Left kidney (tissue), 2 donors: ENCODE measurements around the gene OSBP2. TPM values are rescaled to one million over a fixed set of nuclear protein-coding genes. Genes with fewer than 3 reads are reported as not detected.

Experiments
- DNase-seq: peaks from one replicate; pipeline ENCODE4 v3.0.0-alpha.2; 2013
- polyA plus RNA-seq: library from polyadenylated mRNA; unstranded; fragments of 120-200 nt; gene quantifications from one replicate; pipeline ENCODE4 v1.2.1, GENCODE V29; 2013; ENCODE audit not compliant: insufficient read length

The OSBP2 gene
- polyA plus RNA-seq, 1 donor, result 5.5 TPM

DNA sequence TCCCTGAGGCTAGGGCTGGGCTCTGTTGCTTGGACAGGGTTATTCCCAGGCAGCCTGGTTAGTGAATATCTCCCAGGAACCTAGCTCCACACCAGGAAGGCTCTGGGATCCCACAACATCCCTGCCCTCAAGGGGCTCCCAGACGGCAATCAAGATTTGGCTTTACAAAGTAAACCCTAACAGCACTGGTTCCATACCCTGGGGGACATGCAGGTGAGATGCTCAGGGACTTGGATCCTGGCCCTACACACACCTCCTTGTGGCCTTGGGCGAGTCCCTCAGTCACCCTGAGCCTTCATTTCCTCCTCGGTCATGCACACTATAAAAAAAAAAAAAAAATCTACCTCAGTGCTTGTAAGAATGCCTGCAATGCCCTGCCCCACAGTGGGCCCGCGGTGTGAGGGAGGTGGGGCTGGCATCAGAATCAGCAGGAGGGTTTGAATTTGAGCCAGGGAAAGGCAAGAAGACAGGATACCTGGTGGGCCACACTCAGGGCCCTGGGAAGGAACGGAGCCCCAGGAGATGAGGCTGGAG, 187.6 kb downstream of the OSBP2 start:
- DNase-seq, result no peak

DNA sequence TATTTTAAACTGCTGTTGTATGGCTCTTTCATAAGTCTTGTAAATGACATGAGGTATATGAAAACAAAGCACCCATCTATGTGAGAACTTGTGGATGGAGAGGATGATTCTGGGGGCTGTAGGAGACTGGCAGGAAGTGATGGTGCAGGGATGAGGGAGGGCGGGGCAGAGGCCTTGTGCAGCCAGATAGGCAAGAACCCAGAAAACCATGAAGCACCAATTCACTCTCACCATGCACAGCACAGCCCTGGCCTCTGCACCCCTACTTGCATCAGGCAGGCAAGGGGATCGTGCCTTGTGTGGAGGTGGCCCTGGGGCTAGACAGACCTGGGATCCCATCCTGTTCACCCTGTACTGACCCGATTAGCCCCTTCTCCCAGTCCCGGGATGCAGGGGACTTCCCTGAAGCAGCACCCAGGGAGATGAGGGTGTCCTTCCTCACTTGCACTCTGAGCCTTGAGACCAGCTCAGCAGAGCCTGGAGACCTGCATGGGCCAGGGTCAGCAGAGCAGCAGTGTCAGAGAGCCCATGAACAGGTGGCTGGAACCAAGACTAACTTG, 188.4 kb downstream of the OSBP2 start:
- DNase-seq, result no peak

DNA sequence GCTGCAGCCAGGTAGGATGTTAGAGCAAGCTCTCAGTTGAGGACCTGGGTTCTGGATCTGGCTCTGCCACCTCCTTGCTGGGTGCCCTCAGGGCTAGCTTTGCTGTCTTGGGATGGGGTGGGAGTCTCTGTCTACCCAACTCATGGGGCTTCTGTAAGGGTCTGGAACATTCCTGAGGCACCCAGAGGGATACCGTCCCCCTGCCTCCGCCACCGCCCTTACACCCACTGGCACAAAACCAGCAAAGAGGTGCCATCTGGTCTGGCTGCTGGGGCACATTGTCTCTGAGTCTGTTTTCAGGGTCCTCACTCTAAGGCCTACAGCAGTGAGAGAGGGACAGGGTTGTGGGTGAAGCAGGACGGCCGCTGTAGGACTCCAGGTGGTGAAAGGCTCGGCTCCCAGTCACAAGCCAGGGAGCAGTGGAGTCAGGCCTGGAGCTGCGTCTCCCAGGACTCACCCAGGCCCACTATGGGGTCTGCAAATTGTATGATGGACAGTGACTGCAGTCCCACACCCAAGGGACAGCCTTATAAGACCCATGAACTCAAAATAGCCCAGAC, 189.0 kb downstream of the OSBP2 start:
- DNase-seq, result no peak

DNA sequence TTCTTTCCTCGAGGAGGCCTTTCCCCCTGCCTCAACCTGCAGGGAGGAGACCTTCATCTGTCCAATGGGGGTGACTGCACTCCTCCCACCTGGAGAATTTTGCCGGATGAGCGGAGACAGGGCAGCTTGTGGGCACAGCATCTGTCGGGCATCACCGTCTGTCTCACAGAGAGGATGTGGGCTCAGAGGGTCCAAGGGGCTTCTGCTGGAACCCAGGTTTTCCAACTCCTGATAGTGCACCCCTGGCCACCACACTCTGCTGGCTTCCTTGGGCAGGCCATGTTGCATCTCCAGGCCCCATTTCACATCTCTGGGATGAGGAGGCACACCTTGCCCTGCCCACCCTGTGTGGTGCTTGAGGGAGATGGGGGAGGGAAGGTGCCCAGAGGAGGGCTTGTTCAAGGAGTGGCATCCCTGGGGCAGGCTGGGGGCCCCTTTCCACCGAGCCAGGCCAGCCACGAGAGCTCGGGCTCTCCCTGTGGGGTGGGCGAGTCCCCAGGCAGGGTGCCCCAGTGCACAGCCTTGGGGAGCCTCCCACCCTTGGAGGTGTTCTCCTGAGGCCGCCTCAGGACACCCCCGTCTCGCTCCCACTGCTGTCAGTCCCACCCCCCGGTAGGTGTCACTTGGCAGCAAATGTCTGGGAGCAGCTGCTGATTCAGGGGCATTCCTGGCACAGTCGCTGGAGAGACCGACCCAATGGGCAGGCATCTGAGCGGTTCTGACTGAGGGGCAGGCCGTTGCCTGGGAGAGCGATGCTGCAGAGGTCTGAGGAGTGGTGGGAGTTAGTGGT, 189.7 kb downstream of the OSBP2 start:
- no peak for DNase-seq

DNA sequence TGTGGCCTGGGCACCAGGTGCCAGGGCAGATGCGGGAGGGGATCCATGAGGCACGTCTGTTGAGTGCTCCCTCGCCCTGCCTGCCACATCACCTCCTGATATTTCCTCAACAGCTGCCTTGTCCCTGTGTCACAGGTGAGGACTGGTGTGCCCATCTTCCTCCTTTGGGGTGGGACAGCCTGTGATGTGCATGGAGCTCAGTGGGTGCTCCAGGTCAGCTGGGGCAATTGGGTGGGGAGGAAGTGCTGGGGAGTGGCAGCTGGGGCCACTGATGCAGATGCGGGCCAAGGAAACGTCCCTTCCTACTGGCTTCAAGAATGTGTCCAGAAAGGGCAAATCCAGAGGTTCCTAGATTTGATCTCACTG, 190.3 kb downstream of the OSBP2 start:
- DNase-seq, result no peak

DNA sequence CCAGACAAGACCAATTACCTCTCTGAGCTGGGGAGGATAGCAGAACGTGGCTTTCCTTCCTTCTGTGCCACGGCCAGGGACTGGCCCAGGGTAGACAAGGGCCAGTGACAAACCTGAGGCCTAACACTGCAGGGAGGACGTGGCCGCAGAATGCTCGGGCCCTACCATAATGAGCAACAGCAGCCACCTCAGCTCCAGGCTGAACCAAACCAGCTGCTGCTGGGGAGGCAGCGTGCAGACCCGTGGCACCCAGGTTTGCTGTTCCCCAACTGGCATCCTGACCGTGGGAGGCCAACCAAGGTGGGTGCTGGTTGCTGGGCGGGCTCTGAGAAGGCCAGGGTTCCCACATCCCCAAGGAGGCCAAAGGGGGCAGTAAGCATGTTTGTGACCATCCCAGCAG, 190.9 kb downstream of the OSBP2 start:
- no peak for DNase-seq

DNA sequence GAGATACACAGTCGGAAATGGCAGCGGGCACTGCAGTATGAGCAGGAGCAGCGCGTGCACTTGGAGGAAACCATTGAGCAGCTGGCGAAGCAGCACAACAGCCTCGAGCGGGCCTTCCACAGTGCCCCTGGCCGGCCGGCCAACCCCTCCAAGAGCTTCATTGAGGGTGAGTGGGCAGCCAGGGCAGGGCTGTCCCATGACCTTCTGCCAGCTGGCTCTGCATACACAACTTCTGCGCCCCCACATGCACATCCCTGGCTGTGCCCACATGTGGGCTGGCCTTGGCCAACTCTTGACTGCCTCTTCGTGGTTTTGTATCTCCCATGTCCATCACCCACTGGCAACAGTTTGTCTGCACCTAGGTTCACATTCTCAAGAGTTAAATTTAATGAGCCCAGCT, 192.8 kb downstream of the OSBP2 start:
- DNase-seq, result no peak

DNA sequence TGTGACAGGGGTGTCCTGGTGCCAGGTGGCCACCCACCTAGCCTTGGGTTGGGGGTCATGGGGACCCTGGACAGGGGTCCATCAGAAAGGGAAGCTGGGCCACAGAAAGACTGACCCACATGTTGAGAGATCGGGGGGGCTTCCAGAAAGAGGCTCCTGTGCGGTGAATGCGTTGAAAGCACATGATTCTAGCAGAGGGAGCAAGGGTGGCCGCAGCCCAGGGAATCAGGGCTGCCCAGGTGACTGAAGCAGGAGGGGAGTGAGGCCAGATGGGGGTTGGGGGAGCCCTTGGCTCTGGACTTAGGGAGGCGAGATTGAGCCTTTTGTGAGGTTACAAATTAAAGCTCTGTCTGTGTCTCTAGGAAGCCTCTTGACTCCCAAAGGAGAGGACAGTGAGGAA, 193.2 kb downstream of the OSBP2 start:
- no peak for DNase-seq

DNA sequence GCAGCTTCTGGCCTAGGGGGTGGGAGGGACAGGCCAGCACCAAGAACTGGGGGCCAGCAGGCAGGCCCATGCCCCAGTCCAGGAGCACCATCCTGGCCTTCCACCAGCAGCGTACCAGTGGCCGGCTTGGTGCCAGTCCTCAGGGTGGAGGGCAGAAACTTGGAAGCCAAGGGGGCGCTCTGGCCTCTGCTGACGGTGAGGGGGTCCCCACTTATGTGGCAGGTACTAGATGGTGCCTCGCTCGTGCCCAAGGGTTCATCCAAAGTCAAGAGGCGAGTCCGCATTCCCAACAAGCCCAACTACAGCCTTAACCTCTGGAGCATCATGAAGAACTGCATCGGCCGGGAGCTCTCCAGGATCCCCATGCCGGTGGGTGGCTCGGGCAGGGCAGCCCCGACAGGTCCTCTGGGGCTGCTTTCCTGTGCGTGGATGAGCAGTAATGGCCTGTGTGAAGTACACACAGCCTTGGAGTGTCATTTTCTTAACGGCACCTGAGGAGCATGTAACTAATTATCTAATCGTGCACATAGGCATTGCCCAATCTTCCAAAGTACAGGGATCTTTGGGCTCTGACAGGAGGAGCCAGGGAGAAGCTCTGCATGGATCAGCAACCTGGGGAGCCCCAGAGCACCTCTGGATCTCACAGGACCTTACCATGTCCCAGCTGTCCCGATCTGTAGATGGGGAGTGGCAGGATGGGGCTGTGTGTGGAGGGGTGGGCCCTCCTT, 194.8 kb downstream of the OSBP2 start:
- DNase-seq, result no peak

DNA sequence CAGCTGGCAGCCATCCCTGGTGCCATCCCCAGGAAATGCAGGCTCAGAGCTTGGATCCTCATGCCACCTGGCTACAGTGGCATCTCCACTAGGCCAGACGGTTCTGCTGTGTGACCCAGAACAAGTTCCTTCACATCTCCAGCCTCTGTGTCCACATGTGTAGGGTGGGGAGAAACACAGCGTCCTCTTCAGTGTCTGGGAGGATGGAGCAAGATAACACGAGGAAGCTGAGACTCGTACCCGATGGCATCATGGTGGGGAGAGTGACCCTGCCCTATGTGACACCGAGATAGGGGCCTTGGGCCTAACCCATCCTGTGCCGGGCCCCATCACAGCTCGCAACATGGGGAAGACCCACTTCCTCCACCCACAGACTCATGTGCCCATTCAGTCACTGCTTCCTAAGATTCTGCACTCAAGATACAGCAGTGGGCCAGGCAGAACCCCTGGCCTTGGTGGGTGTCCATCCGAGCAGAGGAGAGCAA, 195.4 kb downstream of the OSBP2 start:
- DNase-seq, result no peak

DNA sequence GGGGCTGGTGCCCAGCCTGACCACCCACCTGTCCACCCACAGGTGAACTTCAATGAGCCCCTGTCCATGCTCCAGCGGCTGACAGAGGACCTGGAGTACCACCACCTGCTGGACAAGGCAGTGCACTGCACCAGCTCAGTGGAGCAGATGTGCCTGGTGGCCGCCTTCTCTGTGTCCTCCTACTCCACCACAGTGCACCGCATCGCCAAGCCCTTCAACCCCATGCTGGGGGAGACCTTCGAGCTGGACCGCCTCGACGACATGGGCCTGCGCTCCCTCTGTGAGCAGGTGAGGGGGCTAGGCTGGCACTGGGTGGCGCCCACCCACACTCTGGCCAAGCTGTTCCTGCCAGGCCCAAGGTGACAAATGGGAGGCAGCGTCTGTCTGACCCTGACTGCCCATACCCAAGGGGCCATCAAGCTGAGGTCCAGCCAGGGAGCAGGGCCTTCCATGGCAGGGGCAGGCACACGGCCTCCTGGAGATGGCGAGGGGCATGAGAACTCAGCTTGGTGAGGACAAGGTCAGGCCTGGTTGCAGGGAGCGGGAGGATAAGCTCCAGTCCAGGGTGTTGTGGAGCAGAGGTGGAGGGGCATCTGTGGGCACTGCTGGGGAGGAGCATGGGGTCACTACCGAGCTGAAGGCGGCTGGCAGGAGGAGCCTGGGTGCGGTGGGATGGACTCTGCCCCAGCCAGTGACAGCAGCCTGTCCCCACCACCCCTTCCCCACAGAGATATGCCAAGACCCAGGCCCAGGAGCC, 196.2 kb downstream of the OSBP2 start:
- DNase-seq, result no peak

DNA sequence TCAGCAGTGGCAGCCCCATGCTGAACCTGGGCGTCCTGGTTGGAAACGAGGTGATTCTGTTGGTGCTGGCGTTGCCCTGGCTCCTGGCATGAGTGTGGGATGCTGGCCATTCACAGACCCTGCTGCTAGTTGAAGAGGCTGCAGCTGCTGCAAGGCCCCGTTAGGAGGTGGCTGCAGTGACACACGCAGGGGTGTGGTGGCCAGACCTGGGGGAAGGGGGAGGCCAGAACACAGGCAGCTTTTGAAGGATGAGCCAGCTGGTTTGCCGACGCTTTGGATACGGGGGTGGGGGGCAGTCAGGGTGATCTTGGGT, 196.7 kb downstream of the OSBP2 start:
- DNase-seq, result no peak

DNA sequence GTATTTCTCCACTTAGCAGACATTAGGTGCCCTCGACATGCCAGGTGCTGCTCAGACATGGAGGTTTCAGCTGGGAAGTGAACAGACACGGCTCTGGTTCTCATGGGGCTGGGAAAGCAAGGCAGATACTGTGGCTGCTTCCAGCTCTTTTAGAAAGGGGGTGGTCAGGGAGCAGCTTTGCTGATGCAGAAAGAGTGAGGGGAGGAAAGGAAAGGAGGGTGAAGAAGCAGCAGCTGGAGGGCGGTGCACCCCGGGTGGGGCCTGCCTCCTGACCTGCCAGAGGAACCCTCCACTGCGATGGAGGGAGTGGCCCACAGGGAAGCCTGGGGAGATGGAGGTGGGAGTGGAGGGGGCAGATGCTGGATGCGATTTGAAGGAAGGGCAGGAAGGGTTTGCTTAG, 197.1 kb downstream of the OSBP2 start:
- no peak for DNase-seq

DNA sequence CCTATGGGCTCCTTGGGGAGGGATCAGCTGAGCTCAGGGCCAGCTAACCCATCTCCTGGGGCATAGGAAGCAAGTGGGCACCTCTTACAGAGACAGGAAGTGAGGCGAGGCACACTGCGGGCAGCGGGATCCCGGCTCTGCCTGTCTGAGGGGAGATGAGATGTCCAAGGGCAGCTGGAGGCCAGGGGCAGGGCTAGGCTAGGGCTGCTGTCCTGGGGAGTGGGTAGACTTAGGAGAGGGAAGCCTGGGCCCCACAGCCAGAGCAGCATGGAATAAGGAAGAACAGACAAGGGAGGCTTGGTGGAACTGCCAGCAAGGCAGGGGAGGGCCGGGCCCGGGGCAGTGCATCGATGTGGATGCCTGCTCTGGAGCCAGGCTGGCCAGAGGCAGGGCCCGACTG, 197.6 kb downstream of the OSBP2 start:
- no peak for DNase-seq

DNA sequence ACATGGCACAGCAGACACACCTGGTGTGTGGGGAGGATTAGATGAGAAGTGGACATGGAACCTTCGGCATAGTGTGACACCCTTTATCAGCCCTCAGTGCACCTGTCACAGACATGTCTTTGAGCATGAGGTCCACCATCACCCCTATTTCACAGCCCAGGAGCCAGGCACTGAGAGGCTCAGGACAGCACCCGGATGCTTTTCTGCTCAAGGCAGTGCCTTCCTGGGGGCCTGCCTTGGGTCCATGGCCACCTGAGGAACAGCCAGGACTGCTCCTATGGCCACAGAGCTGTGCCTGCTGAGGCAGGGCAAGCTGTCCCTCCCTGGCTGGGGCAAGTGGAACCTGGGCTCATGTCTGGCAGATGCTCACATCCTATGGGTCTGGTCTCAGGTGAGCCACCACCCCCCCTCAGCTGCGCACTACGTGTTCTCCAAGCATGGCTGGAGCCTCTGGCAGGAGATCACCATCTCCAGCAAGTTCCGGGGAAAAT, 198.1 kb downstream of the OSBP2 start:
- no peak for DNase-seq

DNA sequence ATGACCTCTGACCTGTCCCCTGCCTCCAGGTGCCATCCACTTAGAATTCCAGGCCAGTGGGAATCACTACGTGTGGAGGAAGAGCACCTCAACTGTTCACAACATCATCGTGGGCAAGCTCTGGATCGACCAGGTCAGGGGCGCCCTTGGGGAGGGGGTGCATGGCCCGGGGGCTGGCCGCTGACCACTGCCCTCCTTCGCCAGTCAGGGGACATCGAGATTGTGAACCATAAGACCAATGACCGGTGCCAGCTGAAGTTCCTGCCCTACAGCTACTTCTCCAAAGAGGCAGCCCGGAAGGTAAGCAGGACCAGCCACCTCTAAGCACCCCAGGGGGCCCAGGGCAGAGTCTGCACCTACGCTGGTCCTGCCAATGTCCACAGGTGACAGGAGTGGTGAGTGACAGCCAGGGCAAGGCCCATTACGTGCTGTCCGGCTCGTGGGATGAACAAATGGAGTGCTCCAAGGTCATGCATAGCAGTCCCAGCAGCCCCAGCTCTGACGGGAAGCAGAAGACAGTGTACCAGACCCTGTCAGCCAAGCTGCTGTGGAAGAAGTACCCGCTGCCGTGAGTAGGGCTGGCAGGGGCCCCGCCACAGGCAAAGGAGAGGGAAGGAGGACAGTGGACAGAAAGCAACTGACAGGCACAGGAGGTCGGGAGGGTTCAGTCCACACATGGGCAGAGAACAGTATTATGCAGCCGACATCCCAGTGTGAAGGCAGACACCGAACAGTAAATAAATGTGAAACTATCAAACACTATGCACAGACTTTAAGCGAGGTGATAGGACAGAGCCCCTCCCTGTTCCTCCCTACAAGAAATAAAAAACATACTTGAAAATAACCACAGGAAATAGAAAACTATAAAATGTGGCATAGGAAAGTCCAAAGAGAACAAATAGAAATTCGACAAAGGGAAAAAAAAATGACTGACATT, 199.0 kb downstream of the OSBP2 start:
- no peak for DNase-seq

DNA sequence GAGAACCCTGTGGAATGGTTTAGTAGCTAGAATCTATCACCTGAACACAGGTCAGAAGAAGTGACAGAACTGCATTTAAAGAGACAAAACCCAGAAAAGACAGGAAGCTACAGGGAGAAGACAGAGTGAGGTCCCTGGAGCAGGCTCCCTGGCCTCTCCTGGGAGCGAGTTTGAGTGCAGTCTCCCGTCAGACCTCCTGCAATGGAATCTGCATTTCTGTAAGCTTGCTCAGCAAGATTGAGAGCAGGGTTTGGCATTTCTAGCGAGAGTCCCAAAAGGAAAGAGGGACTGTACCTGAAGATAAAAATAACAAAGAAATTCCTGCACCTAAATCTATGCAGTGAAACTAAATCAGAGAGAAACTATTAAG, 199.7 kb downstream of the OSBP2 start:
- no peak for DNase-seq

DNA sequence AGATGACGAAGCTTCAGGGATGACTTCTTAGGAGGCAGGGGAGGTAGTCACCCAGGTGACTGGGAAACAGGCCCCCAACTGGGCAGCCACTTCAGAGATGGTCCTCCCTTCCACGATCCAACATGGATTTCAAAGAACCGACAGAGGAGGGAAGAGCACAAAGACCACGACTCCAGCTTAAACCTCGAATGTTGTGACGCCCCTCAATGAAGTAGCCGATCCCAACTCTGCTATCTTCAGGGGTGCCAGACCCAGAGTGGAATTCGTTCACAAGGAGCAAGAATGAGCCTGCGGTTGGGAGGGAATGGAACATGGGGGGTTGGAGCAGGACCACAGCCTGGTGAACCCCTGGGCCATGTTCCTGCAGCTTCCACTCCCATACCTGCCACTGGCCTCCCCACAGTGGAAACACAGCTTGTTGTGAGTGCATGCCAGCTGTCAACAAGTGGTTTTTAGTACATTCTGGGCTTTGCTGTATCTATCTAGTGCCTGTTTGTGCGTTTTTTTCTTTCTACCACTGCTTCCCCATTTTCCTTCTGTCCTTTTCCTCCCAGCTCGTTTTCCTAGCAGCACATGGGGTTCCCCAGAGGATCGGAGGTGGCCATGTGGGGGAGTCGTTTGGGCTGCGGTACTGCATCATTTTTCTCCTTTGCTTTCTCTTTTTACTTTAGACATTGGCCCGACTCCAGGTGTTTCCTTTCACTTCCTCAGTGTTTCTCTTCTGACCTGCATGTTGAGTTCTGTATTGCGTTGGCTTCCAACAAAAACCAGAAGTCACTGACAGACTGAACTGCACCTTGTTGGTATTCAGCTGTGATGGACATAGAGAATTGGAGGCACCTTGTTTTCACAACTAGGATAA, 208.1 kb downstream of the OSBP2 start:
- DNase-seq, result no peak

DNA sequence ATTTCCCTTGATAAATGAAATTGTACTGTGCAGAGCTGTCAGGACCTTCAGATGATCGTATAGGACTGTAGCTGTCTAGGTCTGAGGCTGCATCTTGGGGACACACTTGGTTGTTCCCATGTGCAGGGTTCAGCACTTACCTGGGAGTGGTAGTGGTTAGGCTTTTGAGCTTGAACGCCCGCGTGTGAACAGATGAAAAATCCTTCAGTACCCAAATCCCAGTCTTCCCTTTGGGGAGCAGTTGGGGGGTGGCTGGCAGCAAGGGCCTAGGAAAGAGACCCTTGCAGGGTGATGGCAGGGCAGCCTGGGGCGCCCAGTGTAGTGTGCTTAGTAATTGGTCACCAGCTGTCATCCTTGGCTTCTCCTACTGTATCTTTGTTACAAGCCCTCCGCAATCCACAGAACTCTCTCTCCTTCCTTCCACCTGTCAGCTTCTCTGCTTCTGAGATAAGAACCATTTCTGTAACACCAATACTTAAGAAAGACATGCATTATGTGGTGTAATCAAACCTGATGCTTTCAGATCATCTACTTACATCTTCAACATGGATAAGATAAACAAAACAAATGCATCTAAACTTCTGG, 209.3 kb downstream of the OSBP2 start:
- no peak for DNase-seq
